Measurements from ENCODE around the gene ZCCHC24.
A peak's percentile ranks its signal among the peaks of the same experiment; 100 is the strongest.

ZCCHC24 gene

GRCh38 chr10:79355420-79356017 lies 89.9 kb downstream of the ZCCHC24 start:
- no peak for DNase-seq

GRCh38 chr10:79354615-79355014 lies 90.8 kb downstream of the ZCCHC24 start:
- no peak for DNase-seq

GRCh38 chr10:79354141-79354540 lies 91.3 kb downstream of the ZCCHC24 start:
- DNase-seq: no peak

GRCh38 chr10:79353726-79354125 lies 91.7 kb downstream of the ZCCHC24 start:
- DNase-seq: no peak

- DNase-seq: no peak
These were observed 92.4 kb downstream of the ZCCHC24 start for GRCh38 chr10:79353000-79353406.

- no peak for DNase-seq
These were observed 93.2 kb downstream of the ZCCHC24 start for GRCh38 chr10:79352035-79352877.

- no peak for DNase-seq
These were observed 94.1 kb downstream of the ZCCHC24 start for GRCh38 chr10:79351332-79351731.

GRCh38 chr10:79350407-79351154 lies 94.8 kb downstream of the ZCCHC24 start:
- no peak for DNase-seq

GRCh38 chr10:79349766-79350406 lies 95.5 kb downstream of the ZCCHC24 start:
- DNase-seq: no peak

- DNase-seq: no peak
These were observed 96.3 kb downstream of the ZCCHC24 start for GRCh38 chr10:79349072-79349491.

- no peak for DNase-seq
These were observed 96.8 kb downstream of the ZCCHC24 start for GRCh38 chr10:79348640-79348988.

- no peak for DNase-seq
These were observed 97.4 kb downstream of the ZCCHC24 start for GRCh38 chr10:79347894-79348639.

- DNase-seq: peak; percentile 58 to 77
These were observed 98.1 kb downstream of the ZCCHC24 start, which contains the start of gene PPIF for GRCh38 chr10:79347226-79347893. Gene PPIF (plus strand): TSS chr10:79347469. CDS start chr10:79347549, 80 bp downstream.

GRCh38 chr10:79346388-79347225 lies 98.8 kb downstream of the ZCCHC24 start:
- DNase-seq: no peak

GRCh38 chr10:79346012-79346340 lies 99.4 kb downstream of the ZCCHC24 start:
- DNase-seq: no peak

- no peak for DNase-seq
These were observed 100.0 kb downstream of the ZCCHC24 start for GRCh38 chr10:79345241-79346011.

GRCh38 chr10:79344502-79345195 lies 100.8 kb downstream of the ZCCHC24 start:
- no peak for DNase-seq

GRCh38 chr10:79342811-79343561 lies 102.4 kb downstream of the ZCCHC24 start:
- no peak for DNase-seq

- no peak for DNase-seq
These were observed 103.1 kb downstream of the ZCCHC24 start for GRCh38 chr10:79342295-79342761.
